Hematopoietic multipotent progenitor cell treated with erythropoietin and hydrocortisone succinate and interleukin-3 and kit ligand, for 4 days (in vitro differentiated cells): ENCODE data around the gene FIGLA.

ENCODE experiments used
- DNase-seq: peaks from one replicate; pipeline ENCODE4 v3.0.0-alpha.2; 2015

The FIGLA gene

DNA sequence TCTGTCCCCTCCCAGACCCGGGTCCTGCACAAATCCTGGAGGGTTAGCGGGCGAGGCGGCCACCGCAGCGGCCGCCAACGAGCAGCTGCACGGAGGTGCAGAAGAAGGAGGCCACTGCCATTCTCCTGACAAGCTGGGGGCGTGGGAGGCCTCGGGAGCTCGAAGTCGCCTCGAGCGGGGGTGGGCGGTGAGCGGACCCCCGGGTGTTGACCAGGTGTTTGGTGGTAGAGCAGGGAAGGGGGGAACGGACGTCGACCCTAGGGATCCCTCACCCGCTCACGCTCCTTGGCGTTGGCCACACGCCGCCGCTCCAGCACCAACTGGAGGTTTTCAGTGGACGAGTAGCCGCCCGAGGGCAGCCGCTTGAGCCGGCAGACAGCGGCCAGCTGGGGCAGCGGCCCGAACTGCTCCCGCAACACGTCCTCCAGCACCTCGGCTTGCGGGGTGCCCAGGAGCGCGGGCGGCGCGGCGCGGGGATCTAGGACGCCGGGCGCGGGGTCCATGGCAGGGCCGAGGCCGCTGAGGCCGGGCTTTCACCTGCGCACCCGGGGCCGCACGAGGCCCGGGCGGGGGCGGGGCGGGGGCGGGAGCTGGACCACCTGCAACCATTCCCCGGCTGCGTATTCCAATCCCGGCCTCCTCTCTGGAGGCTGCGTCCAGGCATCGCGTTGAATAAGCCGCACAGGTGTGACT, at the start of gene FIGLA:
Gene FIGLA (minus strand): TSS at position 508 of the 693 bp plus-strand sequence. CDS start 5 bp downstream, at position 503.
- no peak for DNase-seq

GRCh38 chr2:70837980-70838925, 47.8 kb upstream of the FIGLA start:
- DNase-seq = no peak

GRCh38 chr2:70835643-70836042, 45.2 kb upstream of the FIGLA start, which contains the start of gene CD207:
Gene CD207, minus strand, starts transcription at chr2:70835816. Its CDS starts 40 bp downstream, at chr2:70835776.
- peak; percentile 8 for DNase-seq

DNA sequence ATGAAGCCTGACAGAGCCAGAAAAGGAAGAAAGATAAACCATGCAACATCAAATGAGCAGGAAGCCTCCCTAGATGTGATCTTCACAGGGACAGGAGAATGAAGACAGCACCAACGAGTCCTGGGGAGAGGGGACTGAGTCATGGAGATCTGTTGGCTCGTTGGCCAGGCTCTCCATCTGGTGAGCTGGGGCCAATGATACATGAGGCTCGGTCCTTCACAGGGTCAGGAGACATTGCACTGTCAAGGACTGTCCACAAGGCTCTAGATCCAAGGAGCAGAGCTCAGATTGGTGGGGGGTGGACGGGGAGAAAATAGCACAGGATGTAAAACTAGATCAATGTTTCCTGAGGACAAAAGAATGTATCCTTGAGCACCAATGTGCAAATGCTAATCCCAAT, 44.4 kb upstream of the FIGLA start:
- DNase-seq = no peak

GRCh38 chr2:70834106-70834505, 43.7 kb upstream of the FIGLA start:
- DNase-seq = no peak

DNA sequence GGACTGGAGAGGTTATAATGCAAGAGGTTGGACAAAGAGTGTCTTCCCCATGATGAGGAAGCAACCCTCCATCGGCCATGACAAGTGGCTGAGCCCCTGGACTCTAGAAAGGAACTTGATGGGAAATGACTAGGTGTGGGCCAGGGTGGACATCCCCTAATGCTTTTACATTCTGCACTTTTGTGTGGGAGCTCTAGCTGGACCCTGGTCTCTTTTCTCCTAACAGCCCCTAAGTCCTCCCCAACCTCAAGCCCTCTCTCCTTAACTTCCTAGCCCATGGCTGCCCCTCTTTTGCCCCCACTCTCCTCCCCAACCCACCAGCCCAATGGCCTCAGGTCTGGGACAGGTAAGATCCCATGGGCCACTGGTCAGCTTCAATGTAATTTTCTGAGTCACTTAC, 42.8 kb upstream of the FIGLA start:
- DNase-seq = no peak

- DNase-seq = peak; percentile 15
These were observed 41.9 kb upstream of the FIGLA start for GRCh38 chr2:70832386-70832785.

GRCh38 chr2:70831861-70832260, 41.4 kb upstream of the FIGLA start:
- no peak for DNase-seq

DNA sequence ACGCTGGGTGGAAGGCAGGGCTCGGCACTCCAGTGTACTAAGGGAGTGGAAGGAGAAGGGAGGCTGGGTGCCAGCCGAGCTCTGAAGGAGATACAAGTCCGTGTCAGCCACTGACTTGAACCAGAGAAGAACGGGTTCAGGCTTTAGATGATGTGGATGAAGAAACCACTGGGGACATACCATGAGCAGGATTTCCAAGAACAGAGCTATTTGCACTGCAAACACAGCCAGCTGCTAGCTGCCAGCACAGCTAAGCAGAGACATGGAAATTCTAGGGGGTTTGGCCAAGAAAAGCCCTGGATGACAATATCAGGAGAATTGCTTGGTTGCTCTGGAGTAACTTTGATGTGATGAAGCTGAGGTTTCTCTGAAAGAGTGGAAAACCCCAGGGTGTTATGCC, 39.9 kb upstream of the FIGLA start:
- DNase-seq = no peak

GRCh38 chr2:70829916-70830315, 39.5 kb upstream of the FIGLA start:
- no peak for DNase-seq

GRCh38 chr2:70828914-70829824, 38.7 kb upstream of the FIGLA start:
- no peak for DNase-seq

DNA sequence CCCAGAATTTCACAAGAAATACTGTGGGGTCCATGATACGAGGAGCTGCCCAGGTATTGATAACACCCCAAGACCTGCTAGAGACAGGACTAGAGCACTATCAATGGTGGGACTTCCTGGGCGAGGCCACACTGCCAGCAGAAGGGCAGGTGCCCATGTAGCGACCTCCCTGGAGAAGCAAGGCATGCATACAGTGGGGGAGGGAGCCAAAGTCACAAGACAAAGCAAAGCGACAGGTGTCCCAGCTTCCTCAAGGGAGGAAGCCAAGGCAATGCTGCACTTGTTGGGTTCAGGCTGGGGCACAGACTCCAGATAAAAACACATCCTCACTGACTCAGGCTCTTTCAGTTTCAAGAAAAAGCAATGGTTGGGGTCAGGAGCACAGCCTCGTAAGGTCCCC, 37.7 kb upstream of the FIGLA start:
- DNase-seq = no peak

- DNase-seq = peak; percentile 54
These were observed 36.9 kb upstream of the FIGLA start for GRCh38 chr2:70827388-70827787.

DNA sequence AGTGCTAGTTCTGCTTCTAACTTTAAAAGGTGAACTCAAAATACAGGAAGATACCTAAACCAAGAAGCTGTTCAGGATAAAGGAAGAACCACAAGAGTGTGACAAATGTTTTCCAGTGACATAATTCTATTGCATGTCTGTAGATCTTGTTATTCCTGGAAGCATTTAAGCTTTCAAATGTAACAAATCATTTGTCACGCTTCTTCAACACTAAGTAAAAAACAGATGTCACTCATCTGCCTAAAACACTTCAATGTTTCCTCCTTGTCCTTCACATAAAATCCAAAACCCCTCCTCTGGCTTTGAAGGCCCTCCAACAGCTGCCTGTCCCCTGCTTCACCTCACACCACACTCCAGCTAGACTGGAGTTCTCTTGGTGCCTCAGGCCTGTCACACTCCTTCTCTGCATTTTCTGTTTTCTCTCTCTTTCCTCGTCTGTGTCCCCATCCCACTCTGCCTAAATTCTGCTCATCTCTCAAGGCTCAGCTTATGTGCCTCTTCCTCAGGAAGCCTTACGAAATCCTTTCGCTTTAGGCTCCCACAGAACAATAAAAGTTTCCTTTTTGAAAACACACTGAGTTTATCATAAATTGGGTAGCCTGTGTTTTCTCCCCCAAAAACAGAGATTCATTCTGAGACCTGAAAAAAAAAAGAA, 36.4 kb upstream of the FIGLA start:
- no peak for DNase-seq

DNA sequence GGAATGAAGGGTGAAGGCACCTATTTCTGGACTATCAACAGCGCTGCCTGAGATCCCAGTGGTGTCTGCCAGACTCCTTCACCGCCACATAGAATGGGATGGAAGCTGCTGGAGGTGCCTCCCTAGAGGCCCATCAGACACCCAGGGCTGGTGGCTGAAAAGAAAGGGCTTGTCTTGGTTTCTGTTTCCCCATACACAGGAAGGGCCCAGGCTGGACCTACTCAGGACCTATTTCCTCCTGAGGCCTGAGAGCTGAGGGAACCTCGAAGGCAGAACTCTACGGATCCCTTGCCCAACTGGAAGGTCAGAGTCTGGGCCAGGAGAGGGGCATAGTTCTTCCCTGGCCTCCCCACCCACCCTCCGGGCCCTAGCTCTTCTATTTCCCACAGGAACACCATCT, 32.8 kb upstream of the FIGLA start:
- peak; percentile 8 for DNase-seq

GRCh38 chr2:70822843-70823242, 32.4 kb upstream of the FIGLA start:
- DNase-seq = peak; percentile 70

- DNase-seq = no peak
These were observed 30.1 kb upstream of the FIGLA start, which contains the start of gene CLEC4F for GRCh38 chr2:70820499-70820898. Gene CLEC4F, minus strand, starts transcription at chr2:70820599. Its CDS starts 76 bp downstream, at chr2:70820523.

GRCh38 chr2:70817284-70817954, 27.0 kb upstream of the FIGLA start:
- no peak for DNase-seq

DNA sequence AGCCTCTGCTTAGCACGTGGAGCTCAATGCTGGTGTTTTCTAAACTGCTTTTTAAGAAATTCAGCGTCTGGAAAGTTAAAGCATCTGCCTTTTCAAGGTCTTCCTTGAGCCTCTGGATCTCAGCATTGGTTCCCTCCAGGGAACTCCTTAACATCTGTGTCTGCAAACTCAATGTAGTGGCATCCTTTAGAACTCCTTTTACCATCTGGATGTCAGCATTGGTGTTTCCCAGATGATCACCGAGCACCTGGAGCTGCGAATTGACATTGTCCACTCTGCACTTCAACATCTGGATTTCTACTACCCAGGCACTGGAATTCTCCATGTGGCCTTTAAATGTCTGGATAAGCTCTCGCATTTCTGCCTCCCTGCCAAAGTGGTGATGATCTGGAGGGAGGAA, 26.3 kb upstream of the FIGLA start:
- DNase-seq = no peak

- no peak for DNase-seq
These were observed 18.8 kb upstream of the FIGLA start for GRCh38 chr2:70808983-70809958.

GRCh38 chr2:70807828-70808118, 17.3 kb upstream of the FIGLA start:
- no peak for DNase-seq
